Natural killer cell (primary cell): ENCODE results near the gene BPI. TPM values are rescaled to one million over a fixed set of nuclear protein-coding genes. Genes with fewer than 3 reads are reported as not detected.

Experiments
- ATAC-seq, 3 donors: fragments of 150-1000 bp in 2 of 3; fragments of 200-7000 bp in 1 of 3; cut with Tn5 transposase; 1 replicate in 1 of 3; 2 replicates in 2 of 3; pipeline ENCODE4 v1.10.0; 2021; ENCODE audit warnings: mild to moderate bottlenecking in 2 of 3, moderate library complexity in 2 of 3
- DNase-seq, 2 donors: peaks; one replicate each; pipeline versions ENCODE4 v3.0.0 to v3.0.0-alpha.2; 2013 to 2021; ENCODE audit warnings: mixed read lengths in 1 of 2
- H3K27ac ChIP-seq: one replicate; pipeline ENCODE4 v1.5.1; 2013; ENCODE audit warnings: mild to moderate bottlenecking, low read length
- H3K27me3 ChIP-seq: one replicate; pipeline ENCODE4 v1.6.1; 2013; ENCODE audit warnings: low read length; ENCODE audit not compliant: control insufficient read depth, insufficient read depth
- H3K36me3 ChIP-seq: one replicate; pipeline ENCODE4 v1.6.1; 2013; ENCODE audit warnings: low read length; ENCODE audit not compliant: control insufficient read depth, insufficient read depth
- H3K4me1 ChIP-seq: one replicate; pipeline ENCODE4 v1.6.1; 2013; ENCODE audit warnings: low read length; ENCODE audit not compliant: control insufficient read depth, insufficient read depth
- H3K4me3 ChIP-seq: one replicate; pipeline ENCODE4 v1.5.1; 2013; ENCODE audit warnings: low read length
- H3K9me3 ChIP-seq: one replicate; pipeline ENCODE4 v1.6.1; 2013; ENCODE audit warnings: low read length; ENCODE audit not compliant: control insufficient read depth, insufficient read depth
- H3K27ac Mint-ChIP-seq, 2 donors: one replicate each; pipeline ENCODE4 v1.8.0; 2022; ENCODE audit warnings: mild to moderate bottlenecking in 2 of 2, mixed read lengths in 2 of 2, moderate library complexity in 1 of 2
- H3K27me3 Mint-ChIP-seq, 2 donors: one replicate each; pipeline ENCODE4 v1.8.0; 2022; ENCODE audit warnings: low read depth in 2 of 2, mixed read lengths in 2 of 2
- H3K36me3 Mint-ChIP-seq: one replicate; pipeline ENCODE4 v1.8.0; 2022; ENCODE audit warnings: mixed read lengths
- H3K4me1 Mint-ChIP-seq, 2 donors: one replicate each; pipeline ENCODE4 v1.8.0; 2022; ENCODE audit warnings: mixed read lengths in 2 of 2
- H3K4me3 Mint-ChIP-seq: one replicate; pipeline ENCODE4 v1.8.0; 2022; ENCODE audit warnings: mild to moderate bottlenecking, moderate library complexity, mixed read lengths
- H3K9me3 Mint-ChIP-seq, 2 donors: one replicate each; pipeline ENCODE4 v1.8.0; 2022; ENCODE audit warnings: mixed read lengths in 2 of 2
- CTCF ChIP-seq: fragments of 200-600 bp; IDR thresholded peaks from one replicate; pipeline ENCODE4 v1.8.0; 2022; ENCODE audit warnings: antibody characterized with exemption
- WGBS: methylation state at CpG from one replicate; pipeline ENCODE4 v1.1.7; 2013; ENCODE audit warnings: missing lambda C conversion rate; ENCODE audit not compliant: insufficient coverage; 5-methylcytosine and 5-hydroxymethylcytosine counted together
- intact Hi-C: fragments of 100-400 bp; cut with micrococcal nuclease; formaldehyde crosslinking; loops from one replicate; pipeline ENCODE4 v1.14.2; 2022
- total RNA-seq, 4 donors: library from RNA; stranded (reverse); fragments of 120-200 nt in 1 of 4; gene quantifications; one replicate each; pipeline versions ENCODE4 v1.2.3 to v1.2.4, GENCODE V29; 2013 to 2022

Gene BPI
- total RNA-seq, 3 donors from 2014 or later (not counting 1 experiment from before 2014, with no cell fraction given): 0.20 TPM; not detected in 2

GRCh38 chr20:38315290-38315966 is 11.5 kb downstream of the BPI start:
- no peaks in the 10 kb centered on the region for H3K9me3 Mint-ChIP-seq
- peaks cover 9 to 16% of the 10 kb centered on the region in 2 donors for H3K27me3 Mint-ChIP-seq
- TF ChIP-seq CTCF: no peak
- H3K36me3 ChIP-seq: no peaks in the 10 kb centered on the region
- no peak overlapping the region for H3K27ac ChIP-seq
- intact Hi-C loops: no loop called here
- WGBS: 73% methylated on average over 5 of the region's 5 CpGs
- no peak for DNase-seq
- H3K4me1 Mint-ChIP-seq: no peaks in the 10 kb centered on the region
- no peak overlapping the region for H3K4me3 ChIP-seq
- no peak overlapping the region for H3K27ac Mint-ChIP-seq
- ATAC-seq: no peak
- no peaks in the 10 kb centered on the region for H3K9me3 ChIP-seq
- H3K4me3 Mint-ChIP-seq: no peak overlapping the region
- no peaks in the 10 kb centered on the region for H3K4me1 ChIP-seq
- no peaks in the 10 kb centered on the region for H3K27me3 ChIP-seq
- H3K36me3 Mint-ChIP-seq: no peaks in the 10 kb centered on the region

DNA sequence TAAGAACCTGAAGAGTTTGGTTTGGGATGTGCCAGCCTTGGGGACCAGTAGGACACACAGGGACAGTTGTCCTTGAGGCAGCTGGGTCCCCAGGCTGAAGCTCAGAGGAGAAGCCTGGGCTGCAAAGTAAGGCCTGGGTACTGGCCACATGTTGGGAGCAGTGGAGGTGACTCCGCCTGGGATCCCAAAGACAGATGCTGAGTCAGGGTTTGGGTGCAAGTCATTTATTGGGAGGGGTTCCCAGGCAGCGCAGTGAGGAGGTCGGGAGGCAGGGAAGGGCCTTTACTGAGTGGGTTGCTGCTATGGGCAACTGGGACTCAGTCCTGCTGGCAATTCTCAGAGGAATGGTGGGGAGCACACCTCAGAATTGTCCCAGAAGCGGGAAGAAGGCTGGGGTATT is 12.4 kb downstream of the BPI start:
- Mint-ChIP-seq H3K27ac (no peak overlapping the region), H3K4me3 (no peak overlapping the region), H3K27me3 (peaks cover 12 to 14% of the 10 kb centered on the region in 2 donors), H3K4me1 (peaks cover 0 to under 1% of the 10 kb centered on the region in 2 donors), H3K36me3 (no peaks in the 10 kb centered on the region), H3K9me3 (no peaks in the 10 kb centered on the region)
- no peaks in the 10 kb centered on the region for H3K27me3 ChIP-seq
- no peak for TF ChIP-seq CTCF
- intact Hi-C loops: no loop called here
- DNase-seq (no peak), ATAC-seq (no peak)
- WGBS: 78% methylated on average over 4 of the region's 4 CpGs
- no peaks in the 10 kb centered on the region for H3K36me3 ChIP-seq
- no peaks in the 10 kb centered on the region for H3K4me1 ChIP-seq
- H3K27ac ChIP-seq: no peak overlapping the region
- no peak overlapping the region for H3K4me3 ChIP-seq
- H3K9me3 ChIP-seq: no peaks in the 10 kb centered on the region

- no peak for ATAC-seq
- intact Hi-C loops: no loop called here
- H3K4me1 ChIP-seq: no peaks in the 10 kb centered on the region
- DNase-seq: no peak
- Mint-ChIP-seq H3K4me1 (peaks cover 0 to 6% of the 10 kb centered on the region in 2 donors), H3K9me3 (no peaks in the 10 kb centered on the region), H3K27me3 (peaks cover 10 to 19% of the 10 kb centered on the region in 2 donors), H3K27ac (no peak overlapping the region), H3K36me3 (no peaks in the 10 kb centered on the region), H3K4me3 (no peak overlapping the region)
- no peak overlapping the region for H3K27ac ChIP-seq
- H3K36me3 ChIP-seq: no peaks in the 10 kb centered on the region
- TF ChIP-seq CTCF: no peak
- H3K4me3 ChIP-seq: no peak overlapping the region
- no peaks in the 10 kb centered on the region for H3K9me3 ChIP-seq
- 53% methylated on average over 3 of the region's 3 CpGs for WGBS
- H3K27me3 ChIP-seq: no peaks in the 10 kb centered on the region
These were observed 13.5 kb downstream of the BPI start for GRCh38 chr20:38317422-38317821.

DNA sequence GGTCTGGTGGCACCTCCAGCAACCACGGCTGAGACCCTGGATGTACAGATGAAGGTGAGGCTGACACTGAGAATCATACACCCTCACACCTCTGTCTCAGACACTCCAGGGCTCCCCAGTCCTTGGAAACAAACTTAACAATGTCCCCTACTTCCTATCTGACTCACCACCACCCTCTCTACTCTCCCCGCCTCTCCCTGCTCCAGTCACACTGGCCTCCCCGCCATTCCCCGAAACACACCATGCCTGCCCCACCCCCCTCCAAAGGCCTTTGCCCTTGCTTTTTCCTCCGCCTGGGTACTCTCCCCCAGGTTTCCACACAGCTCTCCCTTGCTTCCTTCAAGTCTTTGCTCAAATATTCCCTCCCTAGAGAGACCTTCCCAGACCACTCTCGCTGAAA is 16.3 kb downstream of the BPI start:
- no peak for DNase-seq
- Mint-ChIP-seq H3K4me1 (peaks cover 0 to 6% of the 10 kb centered on the region in 2 donors), H3K36me3 (no peaks in the 10 kb centered on the region), H3K9me3 (no peaks in the 10 kb centered on the region), H3K27ac (no peak overlapping the region), H3K4me3 (no peak overlapping the region), H3K27me3 (peaks cover 19 to 27% of the 10 kb centered on the region in 2 donors)
- ATAC-seq: no peak
- H3K9me3 ChIP-seq: no peaks in the 10 kb centered on the region
- H3K27ac ChIP-seq: no peak overlapping the region
- no peaks in the 10 kb centered on the region for H3K4me1 ChIP-seq
- WGBS: 65% methylated on average over 6 of the region's 6 CpGs
- intact Hi-C loops: no loop called here
- no peaks in the 10 kb centered on the region for H3K27me3 ChIP-seq
- no peak for TF ChIP-seq CTCF
- H3K4me3 ChIP-seq: no peak overlapping the region
- H3K36me3 ChIP-seq: no peaks in the 10 kb centered on the region
